Measurements from ENCODE around the gene RNF14.
A peak's percentile ranks its signal among the peaks of the same experiment; 100 is the strongest.

Gene RNF14

GRCh38 chr5:142012186-142012785, 43.4 kb downstream of the RNF14 start:
- no peak for DNase-seq (ENCODE audit: low read depth)
- TF ChIP-seq CTCF (IDR thresholded peaks at IDR 0.05; ENCODE audit: control insufficient read depth, insufficient read depth, low read depth, low read length, missing control alignments) = peak; percentile 57
- peak overlapping the region; percentile 90 for H3K4me3 ChIP-seq (ENCODE audit: control insufficient read depth, low read depth, low read length)

GRCh38 chr5:142012792-142013388, 44.0 kb downstream of the RNF14 start, which contains the start of gene GNPDA1:
Gene GNPDA1 (minus strand): TSS chr5:142013027. CDS start chr5:142012035, 992 bp downstream.
- peak; percentile 7 for DNase-seq (ENCODE audit: low read depth)
- no peak for TF ChIP-seq CTCF (IDR thresholded peaks at IDR 0.05; ENCODE audit: control insufficient read depth, insufficient read depth, low read depth, low read length, missing control alignments)
- H3K4me3 ChIP-seq (ENCODE audit: control insufficient read depth, low read depth, low read length) = peak within 1 kb of the TSS; percentile 90

GRCh38 chr5:142013734-142014521, 45.0 kb downstream of the RNF14 start:
- no peak overlapping the region for H3K4me3 ChIP-seq (ENCODE audit: control insufficient read depth, low read depth, low read length)
- no peak for TF ChIP-seq CTCF (IDR thresholded peaks at IDR 0.05; ENCODE audit: control insufficient read depth, insufficient read depth, low read depth, low read length, missing control alignments)
- DNase-seq (ENCODE audit: low read depth) = peak; percentile 23

GRCh38 chr5:142014911-142015584, 46.1 kb downstream of the RNF14 start:
- peak; percentile 34 for TF ChIP-seq CTCF (IDR thresholded peaks at IDR 0.05; ENCODE audit: control insufficient read depth, insufficient read depth, low read depth, low read length, missing control alignments)
- peak; percentile 8 for DNase-seq (ENCODE audit: low read depth)
- H3K4me3 ChIP-seq (ENCODE audit: control insufficient read depth, low read depth, low read length) = no peak overlapping the region

- H3K4me3 ChIP-seq (ENCODE audit: control insufficient read depth, low read depth, low read length) = no peak overlapping the region
- peak; percentile 13 for DNase-seq (ENCODE audit: low read depth)
- no peak for TF ChIP-seq CTCF (IDR thresholded peaks at IDR 0.05; ENCODE audit: control insufficient read depth, insufficient read depth, low read depth, low read length, missing control alignments)
Observed at GRCh38 chr5:142015781-142016533, 47.1 kb downstream of the RNF14 start.

- TF ChIP-seq CTCF (IDR thresholded peaks at IDR 0.05; ENCODE audit: control insufficient read depth, insufficient read depth, low read depth, low read length, missing control alignments) = no peak
- no peak overlapping the region for H3K4me3 ChIP-seq (ENCODE audit: control insufficient read depth, low read depth, low read length)
- no peak for DNase-seq (ENCODE audit: low read depth)
Observed at GRCh38 chr5:142016556-142016955, 47.7 kb downstream of the RNF14 start.

Measured in AG09309 (cell line).